ENCODE measurements around the gene UBASH3A.

The UBASH3A gene, protein sequence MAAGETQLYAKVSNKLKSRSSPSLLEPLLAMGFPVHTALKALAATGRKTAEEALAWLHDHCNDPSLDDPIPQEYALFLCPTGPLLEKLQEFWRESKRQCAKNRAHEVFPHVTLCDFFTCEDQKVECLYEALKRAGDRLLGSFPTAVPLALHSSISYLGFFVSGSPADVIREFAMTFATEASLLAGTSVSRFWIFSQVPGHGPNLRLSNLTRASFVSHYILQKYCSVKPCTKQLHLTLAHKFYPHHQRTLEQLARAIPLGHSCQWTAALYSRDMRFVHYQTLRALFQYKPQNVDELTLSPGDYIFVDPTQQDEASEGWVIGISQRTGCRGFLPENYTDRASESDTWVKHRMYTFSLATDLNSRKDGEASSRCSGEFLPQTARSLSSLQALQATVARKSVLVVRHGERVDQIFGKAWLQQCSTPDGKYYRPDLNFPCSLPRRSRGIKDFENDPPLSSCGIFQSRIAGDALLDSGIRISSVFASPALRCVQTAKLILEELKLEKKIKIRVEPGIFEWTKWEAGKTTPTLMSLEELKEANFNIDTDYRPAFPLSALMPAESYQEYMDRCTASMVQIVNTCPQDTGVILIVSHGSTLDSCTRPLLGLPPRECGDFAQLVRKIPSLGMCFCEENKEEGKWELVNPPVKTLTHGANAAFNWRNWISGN

DNA sequence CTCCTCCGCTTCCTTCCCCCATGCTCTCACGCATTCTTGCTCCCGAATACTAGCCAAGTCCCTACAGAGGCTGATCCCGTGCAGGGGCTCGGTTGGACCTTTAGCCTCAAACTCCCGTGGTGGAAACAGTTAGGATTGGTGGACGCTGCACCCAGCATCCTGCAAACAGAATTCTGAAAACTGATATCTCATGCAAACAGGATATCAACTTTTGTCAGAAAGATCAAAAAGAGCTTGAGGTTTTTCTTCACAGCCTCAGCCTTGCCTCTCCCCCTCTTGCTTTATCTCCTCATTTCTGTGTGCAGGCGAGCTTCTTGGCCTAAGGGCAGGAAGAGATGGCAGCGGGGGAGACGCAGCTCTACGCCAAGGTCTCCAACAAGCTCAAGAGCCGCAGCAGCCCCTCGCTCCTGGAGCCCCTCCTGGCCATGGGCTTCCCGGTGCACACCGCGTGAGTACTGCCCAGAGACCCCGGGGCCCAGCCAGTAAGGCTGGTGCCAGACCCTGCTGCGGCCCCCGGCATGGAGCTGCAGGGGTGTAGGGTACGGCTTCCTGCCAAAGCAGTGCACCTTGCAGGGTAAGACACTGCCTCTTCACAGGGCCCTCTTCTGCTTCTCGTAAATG lies at the start of gene UBASH3A:
Gene UBASH3A, plus strand, starts transcription at position 292 of the 621 bp plus-strand sequence. Its CDS starts 44 bp downstream, at position 336.
- no peak for DNase-seq

GRCh38 chr21:42356046-42356445 lies 47.7 kb upstream of the UBASH3A start:
- DNase-seq, result peak; percentile 33

DNA sequence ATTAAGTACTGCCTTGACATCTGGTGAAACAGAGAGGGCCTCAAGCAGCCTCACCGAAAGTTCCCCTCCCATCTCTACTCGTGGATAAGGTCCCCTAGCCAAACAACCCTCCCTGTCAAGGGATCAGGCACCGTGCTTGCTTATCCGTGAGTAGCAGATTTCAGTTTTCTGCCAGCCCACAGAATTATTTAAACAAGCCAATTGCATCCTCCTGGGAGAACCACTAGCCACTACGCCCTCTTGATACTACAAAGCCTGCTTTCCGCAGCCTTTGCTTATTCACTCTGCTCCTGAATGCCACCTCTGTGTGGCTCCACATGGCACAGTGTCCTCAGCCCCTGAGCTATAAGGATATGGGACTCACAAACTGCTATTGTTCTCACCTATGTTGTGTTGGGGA lies 47.1 kb upstream of the UBASH3A start:
- no peak for DNase-seq

DNA sequence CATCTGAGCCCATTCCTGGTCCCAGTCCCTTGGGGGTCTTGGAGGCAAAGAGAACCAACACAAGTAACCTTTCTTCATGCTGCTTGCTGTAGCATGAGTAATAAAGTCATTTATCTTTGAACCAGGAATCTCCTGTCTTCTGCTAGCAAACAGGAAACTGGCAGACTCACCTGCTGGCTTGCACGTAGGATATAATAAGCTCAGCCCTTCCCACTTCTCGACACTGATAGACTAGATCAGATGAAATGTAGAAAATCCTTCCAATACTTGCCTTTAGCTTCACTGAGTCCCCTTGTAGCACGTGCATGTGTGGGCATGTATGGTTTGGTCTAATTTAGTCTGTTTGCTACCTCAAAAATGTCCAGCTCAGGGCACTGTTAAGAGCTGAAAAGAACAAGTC lies 46.4 kb upstream of the UBASH3A start:
- no peak for DNase-seq

DNA sequence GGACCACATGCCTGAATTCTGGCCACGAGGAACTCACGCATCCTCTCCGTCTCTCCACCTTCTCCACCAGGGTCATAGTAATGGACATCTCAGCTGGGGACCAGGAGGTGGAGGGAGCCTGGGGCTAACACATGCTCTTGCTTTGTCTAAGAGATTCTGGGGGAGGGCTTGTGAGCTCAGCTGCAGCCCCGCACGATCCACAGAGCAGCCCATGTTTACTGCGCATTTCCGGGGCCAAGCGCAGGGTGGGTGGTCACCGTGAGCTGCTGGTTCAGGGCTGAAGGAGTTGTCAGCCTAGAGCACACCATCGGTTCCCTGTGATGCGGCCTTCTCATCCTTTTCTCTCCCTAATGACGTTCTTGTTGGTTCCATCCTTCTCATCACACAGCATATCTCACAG lies 45.4 kb upstream of the UBASH3A start:
- DNase-seq, result no peak

- no peak for DNase-seq
Measured at GRCh38 chr21:42358937-42359336, 44.8 kb upstream of the UBASH3A start.

GRCh38 chr21:42360317-42360716 lies 43.4 kb upstream of the UBASH3A start:
- DNase-seq, result peak; percentile 25

GRCh38 chr21:42361286-42361685 lies 42.4 kb upstream of the UBASH3A start:
- peak; percentile 98 for DNase-seq

DNA sequence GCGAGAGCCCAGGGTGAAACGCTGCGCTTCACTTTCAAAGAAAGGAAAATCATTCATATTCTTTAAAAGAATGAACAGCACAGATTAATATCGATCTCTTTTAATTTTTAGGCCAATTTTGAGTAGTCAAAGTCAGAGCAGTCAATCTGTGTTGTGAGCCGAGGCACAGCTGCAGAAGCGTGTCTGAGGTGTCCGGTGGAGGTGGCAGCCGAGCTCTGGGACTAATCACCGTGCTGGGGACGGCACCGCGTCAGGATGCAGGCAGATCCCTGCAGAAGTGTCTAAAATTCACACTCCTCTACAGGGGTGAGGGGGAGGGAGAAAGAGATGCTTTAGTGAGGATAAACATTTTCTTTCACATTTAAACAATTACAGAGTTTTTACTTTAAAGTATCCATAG lies 41.5 kb upstream of the UBASH3A start:
- DNase-seq, result peak; percentile 32

GRCh38 chr21:42362700-42363099 lies 41.0 kb upstream of the UBASH3A start:
- DNase-seq, result peak; percentile 24

- no peak for DNase-seq
Measured at GRCh38 chr21:42363312-42363711, 40.4 kb upstream of the UBASH3A start.

DNA sequence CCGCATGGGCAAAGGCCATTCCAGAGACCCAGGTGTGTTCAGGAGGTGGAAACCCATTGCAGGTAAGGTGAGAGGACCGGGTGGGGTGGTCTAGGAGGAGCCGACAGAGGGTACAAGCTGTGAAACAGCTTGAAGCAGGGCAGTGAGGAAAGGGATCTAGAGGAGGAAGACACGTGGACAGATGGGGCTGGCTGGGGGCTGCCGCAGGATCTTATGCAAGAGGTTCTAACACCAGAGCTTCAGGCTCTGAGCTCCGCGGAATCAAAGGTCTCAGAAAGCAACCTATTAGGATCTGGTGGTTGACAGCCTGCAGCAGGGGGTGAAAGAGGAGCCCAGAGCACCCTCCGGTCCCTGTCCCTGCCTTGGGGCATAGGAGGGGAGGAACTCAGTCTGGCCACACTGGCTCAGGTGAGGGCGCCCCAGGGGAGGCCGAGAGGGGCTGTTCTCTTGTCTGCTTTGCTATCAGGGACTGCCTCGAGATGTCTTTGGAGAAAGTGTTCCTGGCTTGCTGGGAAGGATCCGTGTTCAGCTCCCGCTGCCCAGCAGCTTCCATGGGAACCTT lies 39.3 kb upstream of the UBASH3A start:
- peak; percentile 15 for DNase-seq

- DNase-seq, result no peak
Measured at GRCh38 chr21:42365770-42366169, 37.9 kb upstream of the UBASH3A start.

- DNase-seq, result no peak
Measured at GRCh38 chr21:42366292-42367010, 37.3 kb upstream of the UBASH3A start, which contains the start of gene TFF1. TSS of gene TFF1 (minus strand) at chr21:42366535. CDS start at chr21:42366495, 40 bp downstream.

GRCh38 chr21:42367367-42368165 lies 36.1 kb upstream of the UBASH3A start:
- no peak for DNase-seq

- no peak for DNase-seq
Measured at GRCh38 chr21:42369821-42370220, 33.9 kb upstream of the UBASH3A start.

- no peak for DNase-seq
Measured at GRCh38 chr21:42370894-42371654, 32.6 kb upstream of the UBASH3A start.

- no peak for DNase-seq
Measured at GRCh38 chr21:42373196-42373907, 30.4 kb upstream of the UBASH3A start.

DNA sequence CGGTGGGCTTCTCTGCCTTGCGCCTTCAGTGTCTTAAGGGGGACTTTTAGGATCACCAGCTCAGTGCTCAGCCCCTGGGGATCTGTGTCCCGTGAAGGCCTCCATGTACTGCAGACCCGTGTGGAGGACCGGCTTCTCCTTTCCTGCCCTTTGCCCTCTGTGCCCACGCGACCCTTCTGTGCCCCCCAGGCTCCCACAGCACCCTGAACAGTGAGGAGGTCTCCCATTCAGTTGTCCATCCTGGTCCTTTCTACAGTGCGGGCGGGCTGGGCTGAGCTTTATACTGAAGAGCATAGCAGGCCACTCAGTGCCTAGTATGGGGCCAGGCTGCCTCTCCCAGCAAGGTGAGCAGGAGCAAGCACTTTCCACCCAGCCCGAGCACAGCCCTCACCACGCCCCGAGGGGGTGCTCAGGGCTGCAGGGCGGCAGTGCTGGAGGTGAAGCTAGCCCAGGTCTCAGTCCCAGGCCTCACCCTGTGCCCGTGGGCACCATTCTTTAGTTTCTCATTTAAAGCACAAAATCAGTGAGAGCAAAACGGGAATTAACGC lies 29.7 kb upstream of the UBASH3A start:
- no peak for DNase-seq

DNA sequence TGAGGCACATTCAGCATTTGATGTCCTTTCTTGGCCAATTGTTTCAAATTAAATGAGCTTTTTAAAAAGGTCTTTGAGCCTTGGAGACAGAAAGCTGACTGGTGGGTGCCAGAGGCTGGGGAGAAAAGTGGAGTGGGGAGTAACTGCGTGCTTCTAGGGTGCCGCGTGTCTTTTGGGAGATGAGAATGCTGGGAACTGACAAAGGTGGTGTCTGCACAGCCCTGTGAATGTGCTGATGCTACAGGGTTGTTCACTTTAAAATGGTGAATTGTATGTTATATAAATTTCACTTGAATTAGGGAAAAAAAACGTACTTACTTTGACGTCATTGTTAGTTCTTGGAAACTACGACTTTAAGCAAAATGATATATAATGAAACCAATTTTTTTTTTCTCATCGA lies 29.2 kb upstream of the UBASH3A start:
- no peak for DNase-seq

Measured in NCI-H2171 treated with DMSO at 0.1 percent for 48 hours (cell line).